Heart left ventricle (tissue), 16 donors: Measurements from ENCODE around the gene DGAT2. TPM values are rescaled to one million over a fixed set of nuclear protein-coding genes. Genes with fewer than 3 reads are reported as not detected.
"Not testable (repeated sequence)": the region's sequence is repeated elsewhere in the genome, so short reads cannot be mapped to it uniquely, and the experiment has no call there.

ENCODE experiments used
- ATAC-seq, 4 donors: fragments of 200-7000 bp; cut with Tn5 transposase; one replicate each; pipeline ENCODE4 v1.9.1; 2020 to 2022; ENCODE audit warnings: moderate library complexity in 4 of 4, mild to moderate bottlenecking in 3 of 4, moderate number of reproducible peaks in 1 of 4
- DNase-seq, 5 donors: peaks; one replicate each; pipeline ENCODE4 v3.0.0-alpha.2; 2020
- H3K27ac ChIP-seq, 12 donors: fragments of 200-600 bp; sonication (generic) in 4 of 12; one replicate each; pipeline versions ENCODE4 v1.5.0 to v1.8.0; 2016 to 2022; ENCODE audit warnings: mild to moderate bottlenecking in 2 of 12
- H3K27me3 ChIP-seq, 9 donors: fragments of 200-600 bp; sonication (generic) in 2 of 9; one replicate each; pipeline versions ENCODE4 v1.5.1 to v1.8.0; 2016 to 2022; ENCODE audit warnings: mild to moderate bottlenecking in 3 of 9
- H3K36me3 ChIP-seq, 9 donors: fragments of 200-600 bp; sonication (generic) in 2 of 9; one replicate each; pipeline versions ENCODE4 v1.5.0 to v1.8.0; 2018 to 2022; ENCODE audit warnings: mild to moderate bottlenecking in 2 of 9
- H3K4me1 ChIP-seq, 12 donors: fragments of 200-600 bp; sonication (generic) in 4 of 12; one replicate each; pipeline versions ENCODE4 v1.5.0 to v1.8.0; 2016 to 2022; ENCODE audit warnings: mild to moderate bottlenecking in 3 of 12
- H3K4me3 ChIP-seq, 12 donors: fragments of 200-600 bp; sonication (generic) in 4 of 12; one replicate each; pipeline versions ENCODE4 v1.5.0 to v1.8.0; 2017 to 2022; ENCODE audit warnings: mild to moderate bottlenecking in 9 of 12, moderate library complexity in 4 of 12
- H3K9me3 ChIP-seq, 12 donors: fragments of 200-600 bp; sonication (generic) in 4 of 12; one replicate each; pipeline versions ENCODE4 v1.5.0 to v1.8.0; 2016 to 2022; ENCODE audit warnings: mild to moderate bottlenecking in 1 of 12
- CTCF ChIP-seq, 12 donors: fragments of 200-600 bp; sonication (generic) in 4 of 12; IDR thresholded peaks; one replicate each; pipeline versions ENCODE4 v1.5.0 to v1.8.0; 2018 to 2022; ENCODE audit warnings: antibody characterized with exemption in 12 of 12, mild to moderate bottlenecking in 5 of 12
- POLR2A ChIP-seq, 2 donors: fragments of 450-650 bp; IDR thresholded peaks; one replicate each; pipeline ENCODE4 v1.6.1; 2017; ENCODE audit warnings: antibody characterized with exemption in 2 of 2, mild to moderate bottlenecking in 2 of 2, moderate library complexity in 2 of 2
- WGBS, 4 donors: extraction: QIAGEN DNeasy Blood & Tissue Kit in 2 of 4; methylation state at CpG; one replicate each; pipeline versions ENCODE4 v1.1.5 to v1.1.7; 2013 to 2018; 5-methylcytosine and 5-hydroxymethylcytosine counted together
- intact Hi-C, 10 donors: fragments of 100-400 bp; cut with DNase I; formaldehyde crosslinking; loops; one replicate each; pipeline versions ENCODE4 v1.11.1 to v1.14.2; 2022
- polyA plus RNA-seq, 2 donors: library from polyadenylated mRNA; stranded (reverse); fragments of 200-250 nt; gene quantifications; one replicate each; pipeline ENCODE4 v1.2.3, GENCODE V29; 2013
- total RNA-seq, 9 donors: library from RNA; depleted of rRNA in 2 of 9; stranded (reverse); fragments of >200 nt in 2 of 9; fragmentation: NEBNext Ultra II Directional in 3 of 9; extraction: Animal tissue kit (Norgen Biotek cat#: 25700) in 3 of 9; gene quantifications; one replicate each; pipeline versions ENCODE4 v1.1.0 to v1.2.4, GENCODE V29; 2016 to 2023
- donor health status: ischemic (EF 13 %, LVEDD 7.1; RV severe dilation, severe dysfunction).
- donor health status: healthy with polysubstance abuse.
- donor health status: DM: no; HTN: yes; CAD: no.
- donor health status: DM: no; HTN: no; CAD: no.
- donor health status: ischemic (EF 25% LVEDD 6.9; RV normal size, moderate dysfunction).
- donor health status: ischemic (EF 25% LVEDD 5.7; RV mildly dilated, moderate dysfunction).
- donor health status: healthy.
- donor health status: DM: yes; HTN: yes; CAD: no.
- donor health status: ischemic (EF 35%, LVEDD 5.7; RV mildly dilated, moderate dysfunction).
- donor health status: nonischemic (EF 11% LVEDD 7.7; RV severe dilation, severe dysfunction).
- donor health status: DM: yes; HTN: yes; CAD: no.
- donor health status: PGD.
- donor health status: ischemic (EF 29% LVEDD 5.4; RV normal size, mild dysfunction).
- donor health status: nonischemic (EF 23%, LVEDD 6.1; RV moderate dilation, normal function).

The DGAT2 gene
- total and polyA plus RNA-seq, 11 donors = 4.0 to 48.3 (median 8.3) TPM

GRCh38 chr11:75743711-75744563 is 24.6 kb upstream of the DGAT2 start:
- intact Hi-C loops = no loop called here
- DNase-seq (peak in 2 of 5 donors; percentile 44 to 55), ATAC-seq (peak in 3 of 4 donors; percentile 36 to 67 (median 60))
- Histone ChIP-seq H3K9me3 (peaks cover 0 to 3% (median 0%) of the 10 kb centered on the region in 12 donors), H3K4me1 (peaks cover 0 to 26% (median 8%) of the 10 kb centered on the region in 12 donors), H3K27me3 (no peaks in the 10 kb centered on the region), H3K4me3 (no peak overlapping the region), H3K36me3 (no peaks in the 10 kb centered on the region), H3K27ac (peak overlapping the region in 10 of 12 donors; percentile 6 to 99 (median 92))
- 17 to 31% (median 27%) methylated on average over 7 to 9 of the region's 9 CpGs for WGBS, 4 donors
- no peak for TF ChIP-seq POLR2A (IDR thresholded peaks at IDR 0.05)
- no peak for TF ChIP-seq CTCF (IDR thresholded peaks at IDR 0.05)

GRCh38 chr11:75745807-75746206 is 22.8 kb upstream of the DGAT2 start:
- TF ChIP-seq POLR2A (IDR thresholded peaks at IDR 0.05) (peak in 1 of 2 donors; percentile 20), CTCF (IDR thresholded peaks at IDR 0.05) (no peak)
- intact Hi-C loops = no loop called here
- Histone ChIP-seq H3K4me1 (peaks cover 0 to 26% (median 8%) of the 10 kb centered on the region in 12 donors), H3K36me3 (no peaks in the 10 kb centered on the region), H3K27ac (peak overlapping the region; percentile 39 to 99 (median 89)), H3K27me3 (no peaks in the 10 kb centered on the region), H3K4me3 (peak overlapping the region in 9 of 12 donors; percentile 28 to 60 (median 48)), H3K9me3 (peaks cover 0 to 3% (median 0%) of the 10 kb centered on the region in 12 donors)
- ATAC-seq = peak; percentile 95 to 97 (median 96)
- peak in 2 of 5 donors; percentile 38 to 53 for DNase-seq
- WGBS, 4 donors = 48 to 75% (median 60%) methylated on average over 2 to 5 of the region's 5 CpGs

DNA sequence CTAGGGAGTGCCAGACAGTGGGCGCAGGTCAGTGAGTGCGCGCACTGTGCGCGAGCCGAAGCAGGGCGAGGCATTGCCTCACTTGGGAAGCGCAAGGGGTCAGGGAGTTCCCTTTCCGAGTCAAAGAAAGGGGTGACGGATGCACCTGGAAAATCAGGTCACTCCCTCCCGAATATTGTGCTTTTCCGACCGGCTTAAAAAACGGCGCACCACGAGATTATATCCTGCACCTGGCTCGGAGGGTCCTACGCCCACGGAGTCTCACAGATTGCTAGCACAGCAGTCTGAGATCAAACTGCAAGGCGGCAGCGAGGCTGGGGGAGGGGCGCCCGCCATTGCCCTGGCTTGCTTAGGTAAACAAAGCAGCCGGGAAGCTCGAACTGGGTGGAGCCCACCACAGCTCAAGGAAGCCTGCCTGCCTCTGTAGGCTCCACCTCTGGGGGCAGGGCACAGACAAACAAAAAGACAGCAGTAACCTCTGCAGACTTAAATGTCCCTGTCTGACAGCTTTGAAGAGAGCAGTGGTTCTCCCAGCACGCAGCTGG is 19.8 kb upstream of the DGAT2 start:
- DNase-seq, intact Hi-C loops, H3K9me3 ChIP-seq, H3K27me3 ChIP-seq, H3K36me3 ChIP-seq, ATAC-seq, H3K4me3 ChIP-seq, H3K27ac ChIP-seq: not testable (repeated sequence)
- 58 to 92% (median 67%) methylated on average over 7 to 25 of the region's 26 CpGs for WGBS, 4 donors
- H3K4me1 ChIP-seq = peaks cover 0 to 18% (median 6%) of the 10 kb centered on the region in 12 donors

DNA sequence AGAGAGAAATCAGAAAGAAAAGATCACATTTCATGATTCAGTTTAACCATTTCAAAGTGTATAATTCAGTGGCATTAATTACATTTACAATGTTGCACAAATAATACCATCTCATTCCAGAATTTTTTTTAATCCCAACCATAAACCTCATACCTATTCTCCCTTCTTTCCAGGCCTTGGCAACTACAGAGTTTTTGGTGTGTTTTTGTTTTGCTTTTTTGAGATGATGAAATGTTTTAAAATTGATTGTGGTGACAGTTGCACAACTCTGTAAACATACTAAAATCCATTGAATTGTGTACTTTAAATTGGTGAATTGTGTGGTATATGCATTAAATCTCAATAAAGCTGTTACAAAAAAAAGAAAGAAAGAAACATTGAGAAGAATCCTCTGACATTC is 13.6 kb upstream of the DGAT2 start:
- H3K36me3 ChIP-seq, H3K4me3 ChIP-seq, H3K9me3 ChIP-seq, H3K27ac ChIP-seq, ATAC-seq, H3K27me3 ChIP-seq, intact Hi-C loops, DNase-seq, H3K4me1 ChIP-seq: not testable (repeated sequence)

GRCh38 chr11:75757651-75758050 is 10.9 kb upstream of the DGAT2 start:
- DNase-seq = no peak
- Histone ChIP-seq H3K4me1 (peaks cover 0 to 10% (median 0%) of the 10 kb centered on the region in 12 donors), H3K27ac (no peak overlapping the region), H3K9me3 (no peaks in the 10 kb centered on the region), H3K4me3 (no peak overlapping the region), H3K36me3 (no peaks in the 10 kb centered on the region), H3K27me3 (no peaks in the 10 kb centered on the region)
- intact Hi-C loops = no loop called here
- TF ChIP-seq POLR2A (IDR thresholded peaks at IDR 0.05) = no peak
- TF ChIP-seq CTCF (IDR thresholded peaks at IDR 0.05) = no peak
- ATAC-seq = no peak
- WGBS, 4 donors = 66 to 73% (median 70%) methylated on average over 2 of the region's 2 CpGs
